Esophagus squamous epithelium (tissue), 5 donors: ENCODE measurements around the gene LMNTD2. TPM values are rescaled to one million over a fixed set of nuclear protein-coding genes. Genes with fewer than 3 reads are reported as not detected.

Experiments
- DNase-seq: peaks from one replicate; lab custom pipeline; 2025; lab: John Stamatoyannopoulos, UW
- H3K27ac ChIP-seq, 4 donors: fragments of 200-600 bp; sonication (generic); one replicate each; pipeline ENCODE4 v1.5.1; 2016 to 2019; ENCODE audit warnings: mild to moderate bottlenecking in 1 of 4
- H3K27me3 ChIP-seq, 4 donors: fragments of 200-600 bp; sonication (generic); 1 replicate in 3 of 4; 2 replicates in 1 of 4; pipeline versions ENCODE4 v1.5.1 to v1.6.0; 2017 to 2021; ENCODE audit warnings: antibody characterized with exemption in 1 of 4
- H3K36me3 ChIP-seq, 3 donors: fragments of 200-600 bp; sonication (generic); one replicate each; pipeline ENCODE4 v1.5.1; 2016 to 2019
- H3K4me1 ChIP-seq, 3 donors: fragments of 200-600 bp; sonication (generic); one replicate each; pipeline ENCODE4 v1.5.1; 2017 to 2019
- H3K4me3 ChIP-seq, 4 donors: fragments of 200-600 bp; sonication (generic); 1 replicate in 3 of 4; 2 replicates in 1 of 4; pipeline ENCODE4 v1.5.1; 2016 to 2019; ENCODE audit warnings: mild to moderate bottlenecking in 2 of 4, moderate library complexity in 1 of 4
- H3K9me3 ChIP-seq, 3 donors: fragments of 200-600 bp; sonication (generic); one replicate each; pipeline ENCODE4 v1.5.1; 2016 to 2019
- POLR2A ChIP-seq, 4 donors: fragments of 450-650 bp; IDR thresholded peaks; one replicate each; pipeline ENCODE4 v1.6.1; 2017; ENCODE audit warnings: antibody characterized with exemption in 4 of 4, mild to moderate bottlenecking in 4 of 4, moderate library complexity in 3 of 4
- WGBS, 2 donors: methylation state at CpG; one replicate each; pipeline ENCODE4 v1.1.5; 2018; 5-methylcytosine and 5-hydroxymethylcytosine counted together
- intact Hi-C: fragments of 100-400 bp; cut with DNase I; formaldehyde crosslinking; loops from one replicate; pipeline ENCODE4 v1.15.0; 2022
- total RNA-seq, 4 donors: library from RNA; depleted of rRNA; stranded (reverse); fragments of >200 nt; gene quantifications; one replicate each; pipeline ENCODE4 v1.1.0, GENCODE V29; 2016
- TF ChIP-seq, protein P1 (sequence below), 6 experiments: fragments of 450-650 bp in 4 of 6; fragments of 200-600 bp in 2 of 6; sonication (generic) in 2 of 6; IDR thresholded peaks; one replicate each; pipeline ENCODE4 v1.5.1; 2016 to 2019; ENCODE audit warnings: antibody characterized with exemption in 6 of 6, mild to moderate bottlenecking in 4 of 6, moderate library complexity in 4 of 6
- donor health status: DM: yes; HTN: yes; CAD: no.

LMNTD2 gene
- total RNA-seq, 4 donors from 2014 or later = 2.1 to 4.6 (median 3.8) TPM

DNA sequence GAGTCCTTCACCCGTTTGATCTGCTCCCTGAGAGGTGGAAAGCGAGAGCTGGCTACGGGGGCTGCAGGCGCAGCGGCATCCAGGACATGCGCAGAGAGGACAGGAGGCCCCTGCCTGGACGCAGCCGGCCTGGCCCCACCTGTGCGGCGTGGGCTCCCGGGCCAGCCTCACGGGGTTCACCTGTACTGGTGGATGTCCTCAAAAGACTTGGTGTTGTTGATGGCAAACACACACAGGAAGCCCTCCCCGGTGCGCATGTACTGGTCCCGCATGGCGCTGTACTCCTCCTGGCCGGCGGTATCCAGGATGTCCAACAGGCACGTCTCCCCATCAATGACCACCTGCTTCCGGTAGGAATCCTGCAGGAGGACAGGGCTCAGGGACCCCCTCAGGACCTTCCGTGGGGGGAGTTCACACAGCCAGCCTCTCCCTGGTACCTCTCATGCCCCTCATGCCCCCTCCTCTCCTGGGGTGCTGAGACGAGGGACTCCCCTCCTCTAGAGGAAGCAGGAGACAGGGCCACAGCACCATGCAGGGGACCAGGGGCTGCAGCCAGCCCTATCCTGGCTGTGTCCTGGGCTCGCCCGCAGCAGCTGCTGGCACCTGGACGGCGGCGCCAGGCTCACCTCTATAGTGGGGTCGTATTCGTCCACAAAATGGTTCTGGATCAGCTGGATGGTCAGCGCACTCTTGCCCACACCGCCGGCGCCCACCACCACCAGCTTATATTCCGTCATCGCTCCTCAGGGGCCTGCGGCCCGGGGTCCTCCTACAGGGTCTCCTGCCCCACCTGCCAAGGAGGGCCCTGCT is 26.7 kb downstream of the LMNTD2 start:
- H3K4me1 ChIP-seq = peaks cover 40 to 61% (median 47%) of the 10 kb centered on the region in 3 donors
- DNase-seq = no peak
- peak overlapping the region in 3 of 4 donors; percentile 96 to 98 (median 98) for H3K27ac ChIP-seq
- H3K36me3 ChIP-seq = peaks cover 18 to 46% (median 26%) of the 10 kb centered on the region in 3 donors
- intact Hi-C loops = no loop called here
- peak overlapping the region; percentile 89 to 98 (median 96) for H3K4me3 ChIP-seq
- WGBS, 2 donors = 70 to 86% methylated on average over 16 to 22 of the region's 37 CpGs
- H3K27me3 ChIP-seq = no peaks in the 10 kb centered on the region
- H3K9me3 ChIP-seq = no peaks in the 10 kb centered on the region
- no peak for TF ChIP-seq POLR2A (IDR thresholded peaks at IDR 0.05)
- TF ChIP-seq, protein P1, sequence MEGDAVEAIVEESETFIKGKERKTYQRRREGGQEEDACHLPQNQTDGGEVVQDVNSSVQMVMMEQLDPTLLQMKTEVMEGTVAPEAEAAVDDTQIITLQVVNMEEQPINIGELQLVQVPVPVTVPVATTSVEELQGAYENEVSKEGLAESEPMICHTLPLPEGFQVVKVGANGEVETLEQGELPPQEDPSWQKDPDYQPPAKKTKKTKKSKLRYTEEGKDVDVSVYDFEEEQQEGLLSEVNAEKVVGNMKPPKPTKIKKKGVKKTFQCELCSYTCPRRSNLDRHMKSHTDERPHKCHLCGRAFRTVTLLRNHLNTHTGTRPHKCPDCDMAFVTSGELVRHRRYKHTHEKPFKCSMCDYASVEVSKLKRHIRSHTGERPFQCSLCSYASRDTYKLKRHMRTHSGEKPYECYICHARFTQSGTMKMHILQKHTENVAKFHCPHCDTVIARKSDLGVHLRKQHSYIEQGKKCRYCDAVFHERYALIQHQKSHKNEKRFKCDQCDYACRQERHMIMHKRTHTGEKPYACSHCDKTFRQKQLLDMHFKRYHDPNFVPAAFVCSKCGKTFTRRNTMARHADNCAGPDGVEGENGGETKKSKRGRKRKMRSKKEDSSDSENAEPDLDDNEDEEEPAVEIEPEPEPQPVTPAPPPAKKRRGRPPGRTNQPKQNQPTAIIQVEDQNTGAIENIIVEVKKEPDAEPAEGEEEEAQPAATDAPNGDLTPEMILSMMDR (IDR thresholded peaks at IDR 0.05) = no peak

DNA sequence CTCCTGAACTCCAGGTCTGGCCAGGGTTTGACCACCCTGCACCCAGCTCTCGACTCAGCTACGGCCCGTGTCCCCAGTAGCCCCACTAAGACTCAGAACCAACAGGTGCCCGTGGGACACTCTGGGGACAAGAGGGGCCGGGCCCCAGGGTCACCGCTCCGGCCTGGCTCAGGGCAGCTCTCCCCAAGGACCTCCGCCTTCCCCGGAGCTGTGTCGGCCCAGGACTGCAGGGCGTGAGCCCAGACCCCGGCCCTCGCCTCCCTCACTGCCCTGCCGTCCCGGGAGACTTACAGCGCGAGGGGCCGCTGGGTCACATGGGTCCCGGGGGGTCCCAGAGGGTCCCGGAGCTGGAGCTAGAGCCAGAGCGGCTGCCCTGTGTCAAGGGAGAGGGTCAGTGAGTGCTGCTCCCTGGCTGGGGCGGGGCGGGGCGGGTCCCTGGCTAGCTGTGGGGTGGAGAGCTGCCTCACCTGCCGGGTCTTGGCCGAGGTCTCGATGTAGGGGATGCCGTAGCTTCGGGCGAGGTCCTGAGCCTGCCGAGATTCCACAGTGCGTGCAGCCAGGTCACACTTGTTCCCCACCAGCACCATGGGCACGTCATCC is 27.5 kb downstream of the LMNTD2 start:
- Histone ChIP-seq H3K36me3 (peaks cover 18 to 46% (median 26%) of the 10 kb centered on the region in 3 donors), H3K4me1 (peaks cover 40 to 58% (median 47%) of the 10 kb centered on the region in 3 donors), H3K9me3 (no peaks in the 10 kb centered on the region), H3K27ac (peak overlapping the region in 3 of 4 donors; percentile 96 to 98 (median 98)), H3K4me3 (peak overlapping the region in 1 of 4 donors; percentile 95), H3K27me3 (no peaks in the 10 kb centered on the region)
- no peak for DNase-seq
- no peak for TF ChIP-seq POLR2A (IDR thresholded peaks at IDR 0.05)
- TF ChIP-seq, protein P1 (IDR thresholded peaks at IDR 0.05) = no peak
- WGBS, 2 donors = 100% methylated on average over 1 of the region's 33 CpGs; no CpG with 5 or more reads in 1 of the 2 donors
- intact Hi-C loops = no loop called here

DNA sequence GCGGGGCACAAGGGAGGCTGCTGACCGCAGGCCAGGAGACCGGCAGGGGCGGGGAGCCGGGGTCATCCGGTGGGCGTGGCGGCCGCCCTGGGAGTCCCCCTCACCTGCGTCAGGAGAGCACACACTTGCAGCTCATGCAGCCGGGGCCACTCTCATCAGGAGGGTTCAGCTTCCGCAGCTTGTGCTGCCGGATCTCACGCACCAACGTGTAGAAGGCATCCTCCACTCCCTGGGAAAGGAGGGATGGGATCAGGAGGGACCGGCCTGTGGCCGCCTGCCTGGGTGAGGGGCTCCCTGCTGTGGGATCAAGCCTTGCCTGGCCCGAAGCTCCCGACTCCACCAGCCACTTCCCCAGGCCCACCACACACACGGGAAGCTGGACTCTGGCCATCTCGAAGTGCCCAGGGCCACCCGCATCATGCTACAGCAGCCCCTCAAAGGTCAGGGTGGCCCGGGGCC is 28.0 kb downstream of the LMNTD2 start:
- TF ChIP-seq POLR2A (IDR thresholded peaks at IDR 0.05) = no peak
- no peaks in the 10 kb centered on the region for H3K9me3 ChIP-seq
- WGBS, 2 donors = 85% methylated on average over 4 of the region's 23 CpGs; no CpG with 5 or more reads in 1 of the 2 donors
- no peak for DNase-seq
- H3K4me3 ChIP-seq = no peak overlapping the region
- no peaks in the 10 kb centered on the region for H3K27me3 ChIP-seq
- intact Hi-C loops = no loop called here
- no peak overlapping the region for H3K27ac ChIP-seq
- peaks cover 38 to 53% (median 43%) of the 10 kb centered on the region in 3 donors for H3K4me1 ChIP-seq
- peaks cover 18 to 46% (median 26%) of the 10 kb centered on the region in 3 donors for H3K36me3 ChIP-seq

DNA sequence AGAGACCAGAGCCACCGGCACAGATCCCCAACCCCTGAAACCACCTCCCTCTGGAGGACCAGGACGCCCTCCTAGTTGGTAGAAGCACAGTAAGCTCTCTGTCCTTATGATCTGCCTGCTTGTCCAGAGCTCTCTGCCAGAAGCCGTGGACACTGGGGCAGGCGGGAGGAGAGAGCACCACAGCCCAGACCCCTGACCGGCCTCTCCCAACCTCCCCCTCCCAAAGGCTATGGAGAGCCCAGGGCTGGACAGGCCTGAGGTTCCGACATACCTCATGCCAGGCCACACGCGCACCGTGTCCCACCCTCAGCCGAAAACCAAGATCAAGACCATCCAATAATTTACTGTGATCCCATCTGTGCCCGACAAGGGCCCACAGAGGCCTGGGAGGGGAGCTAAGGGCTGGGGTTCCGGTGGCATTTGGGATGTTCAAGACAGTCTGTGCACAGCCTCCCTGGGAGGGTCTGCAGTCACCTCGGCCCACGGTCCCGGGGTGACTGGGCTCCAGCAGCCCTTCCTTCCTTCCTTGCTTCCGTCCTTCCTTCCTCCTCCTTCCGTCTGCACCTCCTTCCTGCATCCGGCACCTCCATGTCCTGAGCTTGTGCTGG is 28.5 kb downstream of the LMNTD2 start:
- Histone ChIP-seq H3K4me1 (peaks cover 32 to 48% (median 37%) of the 10 kb centered on the region in 3 donors), H3K27ac (no peak overlapping the region), H3K4me3 (no peak overlapping the region), H3K27me3 (no peaks in the 10 kb centered on the region), H3K36me3 (peaks cover 18 to 46% (median 26%) of the 10 kb centered on the region in 3 donors), H3K9me3 (no peaks in the 10 kb centered on the region)
- WGBS, 2 donors = 62 to 73% methylated on average over 8 to 11 of the region's 18 CpGs
- intact Hi-C loops = no loop called here
- no peak for TF ChIP-seq POLR2A (IDR thresholded peaks at IDR 0.05)
- TF ChIP-seq, protein P1 (IDR thresholded peaks at IDR 0.05) = no peak
- DNase-seq = no peak

DNA sequence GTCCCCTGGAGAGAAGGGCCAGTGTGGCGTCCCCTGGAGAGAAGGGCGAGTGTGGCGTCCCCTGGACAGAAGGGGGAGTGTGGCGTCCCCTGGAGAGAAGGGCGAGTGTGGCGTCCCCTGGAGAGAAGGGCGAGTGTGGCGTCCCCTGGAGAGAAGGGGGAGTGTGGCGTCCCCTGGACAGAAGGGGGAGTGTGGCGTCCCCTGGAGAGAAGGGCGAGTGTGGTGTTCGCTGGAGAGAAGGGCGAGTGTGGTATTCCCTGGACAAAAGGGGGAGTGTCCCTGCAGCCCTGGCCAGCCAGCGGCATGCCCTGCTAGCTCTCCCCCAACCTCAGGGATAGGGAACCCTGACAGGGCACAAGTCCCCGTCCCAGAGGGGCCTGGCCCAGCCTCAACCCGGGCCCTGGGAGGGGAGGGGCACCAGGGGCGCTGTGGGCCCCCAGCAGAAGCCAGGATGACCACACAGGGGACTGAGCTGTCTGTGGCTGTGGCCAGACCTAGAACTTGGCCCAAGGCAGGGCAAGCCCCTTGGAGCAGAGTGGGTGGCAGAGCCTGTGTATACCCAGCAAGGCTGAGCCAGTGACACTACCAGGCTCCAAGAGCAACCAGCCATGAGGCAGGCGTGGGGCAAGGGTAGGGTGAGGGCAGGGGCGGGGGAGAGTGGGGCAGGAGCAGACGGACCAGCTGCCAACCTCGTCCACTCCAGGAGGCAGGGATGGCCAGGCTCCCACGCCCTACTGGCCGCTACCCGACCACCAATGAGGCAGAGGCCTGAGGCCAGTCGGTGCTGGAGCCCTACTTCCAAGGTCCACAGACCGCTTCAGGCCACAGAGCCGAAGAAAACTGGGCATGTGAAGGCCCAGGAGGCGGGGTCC is 29.3 kb downstream of the LMNTD2 start:
- peaks cover 24 to 40% (median 29%) of the 10 kb centered on the region in 3 donors for H3K4me1 ChIP-seq
- no peak overlapping the region for H3K4me3 ChIP-seq
- H3K9me3 ChIP-seq = no peaks in the 10 kb centered on the region
- no peaks in the 10 kb centered on the region for H3K27me3 ChIP-seq
- 87% methylated on average over 5 of the region's 28 CpGs; no CpG with 5 or more reads in 1 of the 2 donors for WGBS, 2 donors
- intact Hi-C loops = no loop called here
- H3K36me3 ChIP-seq = peaks cover 18 to 46% (median 26%) of the 10 kb centered on the region in 3 donors
- TF ChIP-seq, protein P1 (IDR thresholded peaks at IDR 0.05) = no peak
- TF ChIP-seq POLR2A (IDR thresholded peaks at IDR 0.05) = no peak
- no peak overlapping the region for H3K27ac ChIP-seq
- DNase-seq = no peak
